K562 (cell line): ENCODE results near the gene POGLUT2. TPM values are rescaled to one million over a fixed set of nuclear protein-coding genes. Genes with fewer than 3 reads are reported as not detected.

Experiments used
- ATAC-seq: fragments of 200-7000 bp; cut with Tn5 transposase; 3 replicates; pipeline ENCODE4 v1.9.1; 2020; ENCODE audit warnings: moderate library complexity
- BruUV-seq: library from RNA; stranded (reverse); fragments of 400-500 nt; replicated peaks from 2 replicates; lab custom pipeline; 2021; lab: Mats Ljungman, UMichigan
- CTCF ChIA-PET: fragments of 300-600 bp; formaldehyde crosslinking; extraction: SDS; loops from one replicate; lab custom pipeline; 2021; ENCODE audit warnings: low intra/inter-chr PET ratio; lab: Yijun Ruan, JAX
- POLR2A ChIA-PET: fragments of 300-600, 350-650 bp; sonication (Branson Sonifier 250); formaldehyde crosslinking; extraction: SDS; loops from one replicate; lab custom pipeline; 2021; ENCODE audit warnings: antibody characterized with exemption, inconsistent platforms; lab: Yijun Ruan, JAX
- DNase-seq, 4 experiments: peaks; one replicate each; pipeline versions ENCODE4 v3.0.0 to v3.0.0-alpha.2; 2011 to 2018; ENCODE audit warnings: low spot score in 3 of 4, mixed read lengths in 3 of 4; ENCODE audit errors: extremely low read depth in 1 of 4
- FAIRE-seq: peaks from 2 replicates; lab custom pipeline; 2011; peaks lifted over from hg19 to GRCh38; lab: Jason Lieb, UNC
- H2AFZ ChIP-seq: 2 replicates; pipeline ENCODE4 v1.6.0; 2011; ENCODE audit warnings: low read depth, low read length, control low read depth, inconsistent platforms
- H3K27ac ChIP-seq: fragments of 200-600 bp; 3 replicates; pipeline ENCODE4 v1.8.0; 2011; ENCODE audit warnings: low read depth, mild to moderate bottlenecking, control low read depth, inconsistent platforms, low read length, moderate library complexity, mixed read lengths; ENCODE audit errors: extremely low read depth
- H3K27me3 ChIP-seq, 2 experiments: fragments of 300-600 bp in 1 of 2; 2 replicates in 1 of 2; 3 replicates in 1 of 2; pipeline versions ENCODE4 v1.6.0 to v1.8.0; 2011; ENCODE audit warnings: inconsistent platforms in 2 of 2, low read length in 2 of 2, mild to moderate bottlenecking in 1 of 2, mixed read lengths in 1 of 2, moderate library complexity in 1 of 2; ENCODE audit not compliant: control insufficient read depth in 2 of 2, insufficient read depth in 2 of 2
- H3K36me3 ChIP-seq: fragments of 300-600 bp; 3 replicates; pipeline ENCODE4 v1.8.0; 2011; ENCODE audit warnings: mild to moderate bottlenecking, low read length, inconsistent platforms; ENCODE audit not compliant: control insufficient read depth, insufficient read depth
- H3K4me1 ChIP-seq, 2 experiments: fragments of 200-600 bp in 1 of 2; replicated peaks in 1 of 2; 2 replicates in 1 of 2; 3 replicates in 1 of 2; pipeline versions ENCODE4 v1.5.1 to v1.8.0; 2011; ENCODE audit warnings: inconsistent platforms in 2 of 2, low read length in 2 of 2, mild to moderate bottlenecking in 1 of 2, mixed read lengths in 1 of 2, moderate library complexity in 1 of 2; ENCODE audit not compliant: control insufficient read depth in 2 of 2, insufficient read depth in 2 of 2
- H3K4me2 ChIP-seq: 2 replicates; pipeline ENCODE4 v1.6.1; 2011; ENCODE audit warnings: low read length, control low read depth, inconsistent platforms, mixed read lengths; ENCODE audit not compliant: insufficient read depth
- H3K4me3 ChIP-seq: fragments of 200-600 bp; sonication (generic), shearing (Covaris generic); 2 replicates; pipeline ENCODE4 v1.5.1; 2016; ENCODE audit warnings: control low read depth, inconsistent platforms
- H3K79me2 ChIP-seq: fragments of 200-600 bp; 3 replicates; pipeline ENCODE4 v1.8.0; 2011; ENCODE audit warnings: low read length, inconsistent platforms; ENCODE audit not compliant: control insufficient read depth, insufficient read depth
- H3K9ac ChIP-seq, 2 experiments: 2 replicates each; pipeline versions ENCODE4 v1.6.0 to v1.6.1; 2011; ENCODE audit warnings: low read depth in 2 of 2, low read length in 2 of 2, control low read depth in 1 of 2, inconsistent platforms in 1 of 2, mild to moderate bottlenecking in 1 of 2, mixed read lengths in 1 of 2; ENCODE audit not compliant: insufficient read depth in 1 of 2
- H3K9me1 ChIP-seq: one replicate; pipeline ENCODE4 v1.6.0; 2011; ENCODE audit warnings: inconsistent platforms, mild to moderate bottlenecking, low read length, moderate library complexity; ENCODE audit not compliant: control insufficient read depth, insufficient read depth
- H3K9me3 ChIP-seq: replicated peaks from 2 replicates; pipeline ENCODE4 v1.5.1; 2011; ENCODE audit warnings: low read depth, low read length, inconsistent platforms; ENCODE audit not compliant: control insufficient read depth, insufficient read depth
- H4K20me1 ChIP-seq: replicated peaks from 2 replicates; pipeline ENCODE4 v1.6.1; 2011; ENCODE audit warnings: low read length, inconsistent platforms, mixed read lengths; ENCODE audit not compliant: control insufficient read depth, insufficient read depth
- BACH1 ChIP-seq: fragments of 200-800 bp; sonication (Bioruptor generic); IDR thresholded peaks from 2 replicates; pipeline ENCODE4 v1.6.1; 2016; ENCODE audit warnings: missing genetic modification characterization, missing compliant biosample characterization
- FOXK1 ChIP-seq: sonication (generic); formaldehyde crosslinking; IDR thresholded peaks from 2 replicates; pipeline ENCODE4 v1.8.0; 2022; ENCODE audit warnings: missing genetic modification reagents, mild to moderate bottlenecking, borderline replicate concordance
- FOXK2 ChIP-seq, 2 experiments: fragments of 450-650 bp; IDR thresholded peaks in 1 of 2; conservative IDR thresholded peaks in 1 of 2; 2 replicates each; pipeline ENCODE4 v1.6.1; 2016; ENCODE audit warnings: low read depth in 2 of 2, mild to moderate bottlenecking in 1 of 2
- MAFK ChIP-seq: IDR thresholded peaks from 2 replicates; pipeline ENCODE4 v1.6.1; 2011; ENCODE audit warnings: low read length, improper control_type of control experiment
- MECOM ChIP-seq: fragments of 250-450 bp; sonication (Bioruptor Pico); IDR thresholded peaks from 2 replicates; pipeline ENCODE4 v1.8.0; 2022; ENCODE audit warnings: inconsistent platforms
- MTA2 ChIP-seq: fragments of 450-650 bp; IDR thresholded peaks from 2 replicates; pipeline ENCODE4 v1.6.1; 2016; ENCODE audit warnings: low read depth
- NCOR1 ChIP-seq: fragments of 450-650 bp; IDR thresholded peaks from 2 replicates; pipeline ENCODE4 v1.6.1; 2016; ENCODE audit warnings: mild to moderate bottlenecking, moderate library complexity
- POLR2G ChIP-seq: fragments of 200-400 bp; formaldehyde crosslinking; IDR thresholded peaks from 2 replicates; pipeline ENCODE4 v1.6.1; 2017; ENCODE audit warnings: low read depth, mild to moderate bottlenecking, antibody characterized with exemption, low read length, moderate library complexity
- RBM14 ChIP-seq: fragments of 200-400 bp; formaldehyde crosslinking; IDR thresholded peaks from 2 replicates; pipeline ENCODE4 v1.6.1; 2018; ENCODE audit warnings: low read depth, mild to moderate bottlenecking, low read length, moderate library complexity, borderline replicate concordance; ENCODE audit not compliant: insufficient read depth
- RFX1 ChIP-seq: fragments of 450-650 bp; IDR thresholded peaks from 2 replicates; pipeline ENCODE4 v1.6.1; 2016; ENCODE audit warnings: mild to moderate bottlenecking, moderate library complexity
- SMAD4 ChIP-seq: fragments of 250-450 bp; sonication (Bioruptor Pico); conservative IDR thresholded peaks from 2 replicates; pipeline ENCODE4 v1.8.0; 2021; ENCODE audit warnings: inconsistent platforms, mild to moderate bottlenecking, moderate library complexity
- SMARCB1 ChIP-seq: IDR thresholded peaks from 2 replicates; pipeline ENCODE4 v1.6.1; 2011; ENCODE audit warnings: improper control_type of control experiment, low read depth; ENCODE audit not compliant: insufficient read length
- TFAM ChIP-seq: fragments of 250-450 bp; sonication (Bioruptor Pico); conservative IDR thresholded peaks from 2 replicates; pipeline ENCODE4 v1.5.0; 2021; ENCODE audit warnings: mild to moderate bottlenecking, moderate library complexity
- THAP7 ChIP-seq: fragments of 250-450 bp; sonication (Bioruptor Pico); IDR thresholded peaks from 2 replicates; pipeline ENCODE4 v1.5.0; 2021
- ZNF165 ChIP-seq: fragments of 250-450 bp; sonication (Bioruptor Pico); IDR thresholded peaks from 2 replicates; pipeline ENCODE4 v1.4.0; 2020; ENCODE audit warnings: borderline replicate concordance
- ZNF23 ChIP-seq: fragments of 250-450 bp; sonication (Bioruptor Pico); IDR thresholded peaks from 2 replicates; pipeline ENCODE4 v1.4.0; 2020; ENCODE audit warnings: mild to moderate bottlenecking
- ZNF507 ChIP-seq: conservative IDR thresholded peaks from 2 replicates; pipeline ENCODE4 v1.6.1; 2017; ENCODE audit warnings: missing genetic modification characterization, missing compliant biosample characterization
- ZNF561 ChIP-seq: fragments of 450-650 bp; formaldehyde crosslinking; conservative IDR thresholded peaks from 2 replicates; pipeline ENCODE4 v1.4.0; 2020; ENCODE audit warnings: mild to moderate bottlenecking, moderate library complexity
- ZNF589 ChIP-seq: fragments of 200-800 bp; sonication (Bioruptor generic); IDR thresholded peaks from 2 replicates; pipeline ENCODE4 v1.6.1; 2016; ENCODE audit warnings: low read depth, missing genetic modification characterization, missing compliant biosample characterization
- ZNF75A ChIP-seq: fragments of 450-650 bp; formaldehyde crosslinking; IDR thresholded peaks from 2 replicates; pipeline ENCODE4 v1.4.0; 2020; ENCODE audit warnings: mild to moderate bottlenecking
- ZSCAN32 ChIP-seq: fragments of 450-650 bp; formaldehyde crosslinking; IDR thresholded peaks from 2 replicates; pipeline ENCODE4 v1.4.0; 2020; ENCODE audit warnings: mild to moderate bottlenecking, moderate library complexity
- WGBS: fragments of 100-300 bp; shearing (Covaris generic); methylation state at CpG from one replicate; pipeline ENCODE4 v1.1.6; 2016; ENCODE audit warnings: low coverage, mixed read lengths; ENCODE audit not compliant: insufficient coverage; ENCODE audit errors: missing lambda C conversion rate; 5-methylcytosine and 5-hydroxymethylcytosine counted together
- in situ Hi-C: fragments of 300-500 bp; cut with MboI; formaldehyde crosslinking; loops from 4 replicates; pipeline ENCODE4 v1.15.0; 2018; ENCODE audit warnings: inconsistent platforms, mixed read lengths
- intact Hi-C: fragments of 100-400 bp; cut with micrococcal nuclease; formaldehyde crosslinking; loops from 2 replicates; pipeline ENCODE4 v1.14.2; 2022
- polyA plus RNA-seq, 8 experiments: library from polyadenylated mRNA; depleted of rRNA in 4 of 8; stranded (reverse) in 5 of 8; unstranded in 3 of 8; fragments of >200 nt; fragmentation: Nextera tagmentation in 2 of 8; fragmentation: Illumina TruSeq in 1 of 8; extraction: Ambion mirVana in 2 of 8; extraction: Trizol in 1 of 8; gene quantifications; 2 replicates each; pipeline versions ENCODE4 v1.2.1 to v1.2.3, GENCODE V29; 2011 to 2014; ENCODE audit warnings: inconsistent platforms in 1 of 8, missing spikeins in 1 of 8
- total RNA-seq, 7 experiments: library from RNA; depleted of rRNA in 6 of 7; stranded (reverse); fragments of >200 nt in 6 of 7; fragmentation: Illumina TruSeq in 2 of 7; extraction: Trizol in 2 of 7; gene quantifications; 2 replicates each; pipeline versions ENCODE4 v1.2.1 to v1.2.3, GENCODE V29; 2011 to 2021; ENCODE audit warnings: low replicate concordance in 1 of 7
- TF ChIP-seq, protein P1 (sequence below): IDR thresholded peaks from 2 replicates; pipeline ENCODE4 v1.6.1; 2014; ENCODE audit warnings: antibody characterized with exemption

Gene POGLUT2
- total and polyA plus RNA-seq, 9 of the 15 experiments (the other 6 are each of a cell fraction or from before 2014, with no cell fraction given) = 3.8 to 11.8 (median 10.8) TPM

DNA sequence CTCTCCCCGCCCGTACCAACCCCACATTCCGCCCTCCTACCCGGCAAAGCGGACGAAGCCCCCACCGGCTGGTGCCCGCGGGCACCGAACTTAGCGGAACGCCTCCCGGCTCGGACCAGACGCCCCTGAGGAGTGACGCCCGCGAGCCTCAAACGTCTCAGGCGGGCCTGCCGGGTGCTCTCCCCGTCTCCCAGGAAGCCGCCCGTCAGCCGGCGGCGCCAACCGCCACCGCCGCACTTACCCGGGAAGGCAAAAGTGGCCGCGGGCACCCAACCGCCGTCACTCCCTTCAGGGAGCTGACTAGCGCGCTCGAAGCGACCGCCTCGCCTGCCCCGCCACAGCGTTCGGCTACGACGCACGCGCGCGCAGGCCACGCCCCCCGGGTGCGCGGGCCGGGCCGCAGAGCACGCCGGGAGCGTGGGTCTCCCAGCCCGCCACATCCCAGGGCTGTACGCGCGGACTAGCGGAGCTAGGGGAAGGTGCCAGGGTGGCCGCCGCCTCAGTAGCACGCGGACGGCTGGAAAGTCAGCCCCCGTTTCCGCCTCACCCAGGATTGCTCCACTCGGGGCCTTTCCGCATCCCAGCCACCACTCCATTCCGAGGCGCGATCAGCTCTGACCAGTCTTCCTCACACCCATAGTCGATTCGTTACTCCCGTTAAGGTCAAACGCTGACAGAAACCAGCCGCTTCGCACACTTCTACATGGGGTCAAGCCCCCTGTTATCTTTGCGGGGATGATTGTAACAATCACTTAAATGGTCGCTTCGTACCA lies 25.1 kb downstream of the POGLUT2 start, which contains the start of gene TEX30:
TEX30 (minus strand) TSS at position 346 of the 773 bp plus-strand sequence. CDS start 3,760 bp downstream, outside the sequence.
- WGBS = 2% methylated on average over 23 of the region's 85 CpGs
- DNase-seq (peak; percentile 83 to 85 (median 84)), ATAC-seq (peak; percentile 95), FAIRE-seq (no peak)
- in situ Hi-C loops (no loop called here), intact Hi-C loops (loop anchor here (1.0 to 10.0 kb wide), 4 partner anchors 25 to 177 kb away; partner anchors contain the start of genes ERCC5, POGLUT2 and TPP2)
- H3K79me2 ChIP-seq = peaks cover 24% of the 10 kb centered on the region
- H3K9me1 ChIP-seq = no peaks in the 10 kb centered on the region
- H3K4me1 ChIP-seq = peaks cover 13 to 26% of the 10 kb centered on the region in 2 experiments; a peak in 4 of 5 replicates
- peak within 1 kb of the TSS; percentile 88 for H3K27ac ChIP-seq
- no peaks in the 10 kb centered on the region for H4K20me1 ChIP-seq
- POLR2A ChIA-PET = interaction anchor here (0.6 to 1.4 kb wide), 10 partner anchors 10 to 177 kb away, joined by 3 to 5 read pairs (median 3); partner anchors contain the start of gene TPP2
- peak within 1 kb of the TSS; percentile 88 for H3K4me2 ChIP-seq
- BruUV-seq = no TSS peak
- H2AFZ ChIP-seq = peak within 1 kb of the TSS; percentile 94
- H3K4me3 ChIP-seq = peak within 1 kb of the TSS; percentile 86
- no peaks in the 10 kb centered on the region for H3K27me3 ChIP-seq
- no peaks in the 10 kb centered on the region for H3K9me3 ChIP-seq
- CTCF ChIA-PET = interaction anchor here (0.6 kb wide), 1 partner anchor 1475 kb away, joined by 3 read pairs; no protein-coding TSS in a partner anchor
- peak within 1 kb of the TSS; percentile 88 to 97 for H3K9ac ChIP-seq
- peaks cover 16% of the 10 kb centered on the region; the same call in 1 of the 3 replicates for H3K36me3 ChIP-seq
- no peak for TF ChIP-seq ZNF23
- TF ChIP-seq, protein P1, sequence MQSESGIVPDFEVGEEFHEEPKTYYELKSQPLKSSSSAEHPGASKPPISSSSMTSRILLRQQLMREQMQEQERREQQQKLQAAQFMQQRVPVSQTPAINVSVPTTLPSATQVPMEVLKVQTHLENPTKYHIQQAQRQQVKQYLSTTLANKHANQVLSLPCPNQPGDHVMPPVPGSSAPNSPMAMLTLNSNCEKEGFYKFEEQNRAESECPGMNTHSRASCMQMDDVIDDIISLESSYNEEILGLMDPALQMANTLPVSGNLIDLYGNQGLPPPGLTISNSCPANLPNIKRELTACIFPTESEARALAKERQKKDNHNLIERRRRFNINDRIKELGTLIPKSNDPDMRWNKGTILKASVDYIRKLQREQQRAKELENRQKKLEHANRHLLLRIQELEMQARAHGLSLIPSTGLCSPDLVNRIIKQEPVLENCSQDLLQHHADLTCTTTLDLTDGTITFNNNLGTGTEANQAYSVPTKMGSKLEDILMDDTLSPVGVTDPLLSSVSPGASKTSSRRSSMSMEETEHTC = no peak
- no peak for TF ChIP-seq MAFK
- TF ChIP-seq ZNF75A (CRISPR knock-in tag) = no peak
- TF ChIP-seq MTA2 = no peak
- TF ChIP-seq RFX1 = no peak
- TF ChIP-seq ZNF507 (tag) = no peak
- TF ChIP-seq BACH1 (tag) = no peak
- TF ChIP-seq POLR2G = peak; percentile 97
- TF ChIP-seq FOXK1 (CRISPR knock-in tag) = no peak
- TF ChIP-seq ZNF561 (CRISPR knock-in tag) = no peak
- no peak for TF ChIP-seq NCOR1
- TF ChIP-seq ZSCAN32 (CRISPR knock-in tag) = no peak
- TF ChIP-seq SMARCB1 = no peak
- no peak for TF ChIP-seq SMAD4 (CRISPR knock-in tag)
- TF ChIP-seq MECOM (CRISPR knock-in tag) = peak; percentile 73; the same call in 1 of the 2 replicates
- TF ChIP-seq RBM14 = no peak
- TF ChIP-seq THAP7 (CRISPR knock-in tag) = no peak
- no peak for TF ChIP-seq TFAM
- TF ChIP-seq FOXK2 (conservative IDR thresholded peaks at IDR 0.05 in 1 of 2, IDR thresholded peaks at IDR 0.05 in 1 of 2; ENCODE audit: low read depth in 2 of 2) = no peak
- peak; percentile 44; the same call in 1 of the 2 replicates for TF ChIP-seq ZNF589 (CRISPR knock-in tag)
- TF ChIP-seq ZNF165 (CRISPR knock-in tag) = no peak
